ENCODE measurements around the gene SHTN1. TPM values are rescaled to one million over a fixed set of nuclear protein-coding genes. Genes with fewer than 3 reads are reported as not detected.

SHTN1 gene
- total and polyA plus RNA-seq, 2 experiments from 2014 or later: 0.86 to 3.5 TPM

DNA sequence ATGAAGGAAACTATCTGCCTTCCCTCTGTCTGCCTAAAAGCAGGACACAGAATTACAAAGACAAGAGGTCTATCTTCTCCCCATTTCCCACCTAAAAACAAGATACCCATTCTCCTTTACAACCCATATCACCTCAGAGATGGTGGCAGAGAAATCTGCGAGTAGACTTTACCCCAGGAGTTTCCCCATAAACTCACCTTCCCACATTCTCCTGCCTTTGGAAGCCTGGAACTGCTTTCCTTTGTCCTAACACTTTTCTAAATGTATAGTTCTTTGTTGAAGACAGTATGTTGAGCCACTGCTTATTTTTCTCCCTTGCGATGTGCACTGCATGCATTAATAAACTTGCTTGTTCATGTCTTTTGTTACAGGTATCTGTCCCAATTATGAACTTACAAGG, 8.0 kb downstream of the SHTN1 start:
- no peak for DNase-seq
- 0 out of 2 replicates have a peak, but pooled peaks cover 7% of the 10 kb centered on the region for H3K79me2 ChIP-seq (ENCODE audit: insufficient read depth)
- H3K9me3 ChIP-seq (ENCODE audit: low read depth): no peaks in the 10 kb centered on the region
- no peaks in the 10 kb centered on the region for H3K27me3 ChIP-seq (replicated peaks; ENCODE audit: insufficient read depth)
- no peaks in the 10 kb centered on the region for H4K20me1 ChIP-seq (ENCODE audit: insufficient read depth)
- H3K4me3 ChIP-seq: no peak overlapping the region
- no peak overlapping the region for H3K4me2 ChIP-seq (ENCODE audit: unreplicated experiment)
- H3K4me1 ChIP-seq (ENCODE audit: insufficient read depth): no peaks in the 10 kb centered on the region
- TF ChIP-seq EZH2phosphoT487 (IDR thresholded peaks at IDR 0.05; ENCODE audit: insufficient read depth, low read depth) (no peak), EZH2 (IDR thresholded peaks at IDR 0.05; ENCODE audit: insufficient read depth, poor library complexity, severe bottlenecking) (no peak)
- no peaks in the 10 kb centered on the region for H3K36me3 ChIP-seq (ENCODE audit: low read depth)
- 97 to 100% methylated on average over 2 of the region's 2 CpGs for WGBS, 2 experiments (ENCODE audit: low coverage in 1 of 2, low lambda C conversion rate in 2 of 2, missing lambda C conversion rate in 2 of 2)
- no peaks in the 10 kb centered on the region for H3K9me2 ChIP-seq (ENCODE audit: insufficient read depth)
- in situ Hi-C loops (cut with MboI): no loop called here
- no peak overlapping the region for H3K9ac ChIP-seq
- no peak overlapping the region for H3K27ac ChIP-seq
- H2AFZ ChIP-seq: no peak overlapping the region
- H3F3A ChIP-seq (ENCODE audit: insufficient read depth): no peaks in the 10 kb centered on the region

DNA sequence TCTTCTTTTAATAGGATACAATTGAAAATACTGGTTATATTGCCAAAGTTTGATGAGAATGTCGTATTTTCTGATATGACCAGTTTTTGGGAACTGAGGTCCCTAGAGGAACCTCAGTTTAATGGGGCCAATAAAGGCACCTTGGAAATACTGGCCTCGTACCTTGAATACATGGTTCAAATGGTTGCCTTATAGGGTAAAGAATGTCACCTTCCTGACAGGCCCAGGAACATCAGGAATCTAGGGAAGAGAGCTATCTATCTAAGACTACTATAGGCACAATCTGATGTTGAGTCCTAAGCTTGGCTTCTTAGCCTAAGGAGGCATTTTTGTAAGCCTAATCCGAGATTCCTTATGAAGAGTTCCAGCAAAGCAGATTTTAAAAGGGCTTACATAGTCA, 9.3 kb downstream of the SHTN1 start:
- H2AFZ ChIP-seq: no peak overlapping the region
- H3K9ac ChIP-seq: no peak overlapping the region
- H3K4me3 ChIP-seq: no peak overlapping the region
- H3K4me2 ChIP-seq (ENCODE audit: unreplicated experiment): no peak overlapping the region
- H3K36me3 ChIP-seq (ENCODE audit: low read depth): no peaks in the 10 kb centered on the region
- DNase-seq: no peak
- WGBS, 2 experiments (ENCODE audit: low coverage in 1 of 2, low lambda C conversion rate in 2 of 2, missing lambda C conversion rate in 2 of 2): 92 to 94% methylated on average over 3 of the region's 3 CpGs
- no peaks in the 10 kb centered on the region for H3K4me1 ChIP-seq (ENCODE audit: insufficient read depth)
- H4K20me1 ChIP-seq (ENCODE audit: insufficient read depth): no peaks in the 10 kb centered on the region
- TF ChIP-seq EZH2 (IDR thresholded peaks at IDR 0.05; ENCODE audit: insufficient read depth, poor library complexity, severe bottlenecking) (no peak), EZH2phosphoT487 (IDR thresholded peaks at IDR 0.05; ENCODE audit: insufficient read depth, low read depth) (no peak)
- H3K9me2 ChIP-seq (ENCODE audit: insufficient read depth): no peaks in the 10 kb centered on the region
- no peak overlapping the region for H3K27ac ChIP-seq
- no peaks in the 10 kb centered on the region for H3K9me3 ChIP-seq (ENCODE audit: low read depth)
- in situ Hi-C loops (cut with MboI): no loop called here
- no peaks in the 10 kb centered on the region for H3F3A ChIP-seq (ENCODE audit: insufficient read depth)
- H3K27me3 ChIP-seq (replicated peaks; ENCODE audit: insufficient read depth): no peaks in the 10 kb centered on the region
- 0 out of 2 replicates have a peak, but pooled peaks cover 7% of the 10 kb centered on the region for H3K79me2 ChIP-seq (ENCODE audit: insufficient read depth)

DNA sequence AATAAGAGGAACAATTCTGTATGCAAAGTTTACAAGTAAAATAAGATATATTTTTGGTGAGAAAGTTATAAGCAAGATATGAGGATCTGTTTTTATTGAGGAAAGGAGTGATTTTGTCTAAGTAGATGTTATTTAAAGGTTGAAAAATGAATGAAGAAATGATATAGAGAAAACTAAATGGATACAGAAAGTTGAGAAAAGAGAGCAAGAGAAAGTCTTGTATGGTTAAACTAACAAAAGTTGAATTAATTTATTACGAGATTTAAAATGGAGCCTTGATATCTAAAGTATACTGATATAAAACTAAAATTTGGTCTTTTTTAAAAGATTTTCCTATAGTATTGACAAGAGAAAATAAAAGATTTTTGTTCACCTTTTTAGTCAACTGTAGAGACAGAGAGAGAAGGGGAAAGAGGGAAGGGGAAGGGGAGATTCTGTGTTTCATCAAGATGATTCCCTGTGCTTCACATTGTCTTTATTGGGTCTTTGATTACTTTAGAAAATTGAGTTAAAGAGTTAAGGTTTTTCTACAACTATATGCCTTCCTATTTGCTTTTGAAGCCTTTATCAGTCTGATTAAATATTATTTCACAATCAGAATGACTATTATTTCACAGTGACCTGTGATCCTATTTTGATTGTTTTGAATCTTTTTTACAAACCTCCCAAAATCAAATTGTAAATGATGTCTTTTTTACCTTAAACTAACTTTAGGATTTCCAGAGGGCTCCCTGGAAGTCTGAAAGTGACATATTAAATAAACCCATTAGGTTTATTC, 10.7 kb downstream of the SHTN1 start:
- 90 to 100% methylated on average over 1 of the region's 1 CpG for WGBS, 2 experiments (ENCODE audit: low coverage in 1 of 2, low lambda C conversion rate in 2 of 2, missing lambda C conversion rate in 2 of 2)

DNA sequence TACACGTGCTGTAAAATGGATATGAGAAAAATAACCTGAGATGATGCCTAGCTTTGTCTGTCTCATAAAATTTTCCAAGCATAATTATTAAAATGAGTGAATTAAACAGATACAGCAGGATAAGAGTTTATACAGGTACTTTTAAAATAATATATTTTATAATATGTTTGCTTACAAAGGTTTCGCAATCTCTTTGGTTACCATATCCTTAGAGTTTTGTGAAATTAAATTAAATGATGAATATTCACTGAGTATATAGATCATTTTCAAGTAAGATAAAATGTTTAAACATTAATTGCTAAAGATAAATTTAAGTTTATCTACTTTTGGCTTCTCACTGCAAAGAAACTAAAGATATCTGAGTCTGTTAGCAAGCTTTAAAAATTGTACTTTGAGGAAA, 11.4 kb downstream of the SHTN1 start:
- Histone ChIP-seq H3K27me3 (replicated peaks; ENCODE audit: insufficient read depth) (no peaks in the 10 kb centered on the region), H3K79me2 (ENCODE audit: insufficient read depth) (no peaks in the 10 kb centered on the region), H3K4me3 (no peak overlapping the region), H3K4me1 (ENCODE audit: insufficient read depth) (no peaks in the 10 kb centered on the region), H3K9me2 (ENCODE audit: insufficient read depth) (no peaks in the 10 kb centered on the region), H3F3A (ENCODE audit: insufficient read depth) (no peaks in the 10 kb centered on the region), H3K36me3 (ENCODE audit: low read depth) (no peaks in the 10 kb centered on the region), H3K27ac (no peak overlapping the region), H2AFZ (no peak overlapping the region), H3K9ac (no peak overlapping the region), H4K20me1 (ENCODE audit: insufficient read depth) (no peaks in the 10 kb centered on the region), H3K4me2 (ENCODE audit: unreplicated experiment) (no peak overlapping the region), H3K9me3 (ENCODE audit: low read depth) (no peaks in the 10 kb centered on the region)
- in situ Hi-C loops (cut with MboI): no loop called here
- TF ChIP-seq EZH2 (IDR thresholded peaks at IDR 0.05; ENCODE audit: insufficient read depth, poor library complexity, severe bottlenecking) (no peak), EZH2phosphoT487 (IDR thresholded peaks at IDR 0.05; ENCODE audit: insufficient read depth, low read depth) (no peak)
- DNase-seq: no peak
- WGBS, 2 experiments (ENCODE audit: low coverage in 1 of 2, low lambda C conversion rate in 2 of 2, missing lambda C conversion rate in 2 of 2): 97% methylated on average over 2 of the region's 2 CpGs

More for the DNA sequence above, 10.7 kb downstream of the SHTN1 start:
- 0 out of 2 replicates have a peak, but pooled peaks cover 6% of the 10 kb centered on the region for H3K79me2 ChIP-seq (ENCODE audit: insufficient read depth)
- in situ Hi-C loops (cut with MboI): no loop called here
- H3K9me3 ChIP-seq (ENCODE audit: low read depth): no peaks in the 10 kb centered on the region
- H2AFZ ChIP-seq: no peak overlapping the region
- no peaks in the 10 kb centered on the region for H3K27me3 ChIP-seq (replicated peaks; ENCODE audit: insufficient read depth)
- no peaks in the 10 kb centered on the region for H3K4me1 ChIP-seq (ENCODE audit: insufficient read depth)
- H4K20me1 ChIP-seq (ENCODE audit: insufficient read depth): no peaks in the 10 kb centered on the region
- H3K4me2 ChIP-seq (ENCODE audit: unreplicated experiment): no peak overlapping the region
- no peak overlapping the region for H3K9ac ChIP-seq
- H3K4me3 ChIP-seq: no peak overlapping the region
- no peaks in the 10 kb centered on the region for H3F3A ChIP-seq (ENCODE audit: insufficient read depth)
- DNase-seq: no peak
- H3K36me3 ChIP-seq (ENCODE audit: low read depth): no peaks in the 10 kb centered on the region
- no peaks in the 10 kb centered on the region for H3K9me2 ChIP-seq (ENCODE audit: insufficient read depth)
- no peak overlapping the region for H3K27ac ChIP-seq
- TF ChIP-seq EZH2 (IDR thresholded peaks at IDR 0.05; ENCODE audit: insufficient read depth, poor library complexity, severe bottlenecking) (no peak), EZH2phosphoT487 (IDR thresholded peaks at IDR 0.05; ENCODE audit: insufficient read depth, low read depth) (no peak)

Data from GM23248 (cell line).